Measurements from ENCODE around the gene OR8B3. TPM values are rescaled to one million over a fixed set of nuclear protein-coding genes. Genes with fewer than 3 reads are reported as not detected.

Gene OR8B3
- not detected in 2 replicates for total RNA-seq (ENCODE audit: low replicate concordance)
- long read RNA-seq = 0 reads

- H3K4me1 Mint-ChIP-seq (ENCODE audit: unreplicated experiment) = peaks cover 3% of the 10 kb centered on the region
- no peak within 1 kb of the TSS for H3K4me3 Mint-ChIP-seq
- TF ChIP-seq CTCF (conservative IDR thresholded peaks at IDR 0.05) = no peak
Measured at GRCh38 chr11:124398924-124399323, at the start of gene OR8B3. Gene OR8B3, minus strand, starts transcription at chr11:124399024. Its CDS starts 1,673 bp downstream, at chr11:124397351.

GRCh38 chr11:124446916-124447315 is 48.1 kb upstream of the OR8B3 start:
- H3K9me3 Mint-ChIP-seq = no peaks in the 10 kb centered on the region
- H3K27ac Mint-ChIP-seq = no peak overlapping the region
- no peaks in the 10 kb centered on the region for H3K36me3 Mint-ChIP-seq
- H3K4me3 Mint-ChIP-seq = no peak overlapping the region
- no peaks in the 10 kb centered on the region for H3K4me1 Mint-ChIP-seq (ENCODE audit: unreplicated experiment)
- DNase-seq (ENCODE audit: extremely low spot score, unreplicated experiment) = no peak
- TF ChIP-seq CTCF (conservative IDR thresholded peaks at IDR 0.05) = no peak
- H3K27me3 Mint-ChIP-seq = peaks cover 10% of the 10 kb centered on the region

More at GRCh38 chr11:124398924-124399323, at the start of gene OR8B3:
- Mint-ChIP-seq H3K36me3 (no peaks in the 10 kb centered on the region), H3K9me3 (peaks cover 4% of the 10 kb centered on the region), H3K27me3 (peaks cover 2% of the 10 kb centered on the region), H3K27ac (no peak within 1 kb of the TSS)
- DNase-seq (ENCODE audit: extremely low spot score, unreplicated experiment) = no peak

GRCh38 chr11:124445646-124446150 is 46.9 kb upstream of the OR8B3 start, which contains the start of gene OR8B8:
Gene OR8B8, minus strand, starts transcription at chr11:124445696. Its CDS starts 4,611 bp downstream, at chr11:124441085.
- Mint-ChIP-seq H3K4me3 (no peak within 1 kb of the TSS), H3K36me3 (no peaks in the 10 kb centered on the region), H3K9me3 (no peaks in the 10 kb centered on the region), H3K27ac (no peak within 1 kb of the TSS), H3K27me3 (peaks cover 10% of the 10 kb centered on the region), H3K4me1 (ENCODE audit: unreplicated experiment) (no peaks in the 10 kb centered on the region)
- TF ChIP-seq CTCF (conservative IDR thresholded peaks at IDR 0.05) = no peak
- no peak for DNase-seq (ENCODE audit: extremely low spot score, unreplicated experiment)

- DNase-seq (ENCODE audit: extremely low spot score, unreplicated experiment) = no peak
- Mint-ChIP-seq H3K9me3 (no peaks in the 10 kb centered on the region), H3K4me3 (no peak overlapping the region), H3K27me3 (peaks cover 23% of the 10 kb centered on the region), H3K4me1 (ENCODE audit: unreplicated experiment) (no peaks in the 10 kb centered on the region), H3K27ac (no peak overlapping the region), H3K36me3 (no peaks in the 10 kb centered on the region)
- TF ChIP-seq CTCF (conservative IDR thresholded peaks at IDR 0.05) = no peak
Measured at GRCh38 chr11:124442847-124443246, 44.0 kb upstream of the OR8B3 start.

- TF ChIP-seq CTCF (conservative IDR thresholded peaks at IDR 0.05) = no peak
- H3K27ac Mint-ChIP-seq = no peak overlapping the region
- H3K4me3 Mint-ChIP-seq = no peak overlapping the region
- H3K27me3 Mint-ChIP-seq = peaks cover 23% of the 10 kb centered on the region
- no peaks in the 10 kb centered on the region for H3K9me3 Mint-ChIP-seq
- H3K36me3 Mint-ChIP-seq = no peaks in the 10 kb centered on the region
- no peak for DNase-seq (ENCODE audit: extremely low spot score, unreplicated experiment)
- H3K4me1 Mint-ChIP-seq (ENCODE audit: unreplicated experiment) = no peaks in the 10 kb centered on the region
Measured at GRCh38 chr11:124442442-124442841, 43.6 kb upstream of the OR8B3 start.

All from type B pancreatic cell (in vitro differentiated cells).